OCI-LY1 (cell line): ENCODE measurements around the gene GET3.

Source experiments
- CTCF ChIP-seq: fragments of 200-600 bp; sonication (generic), shearing (Covaris generic); IDR thresholded peaks from 2 replicates; pipeline ENCODE4 v1.5.1; 2017; ENCODE audit warnings: mild to moderate bottlenecking, antibody characterized with exemption, low read length, moderate library complexity, mixed read lengths
- EZH2 ChIP-seq: fragments of 200-600 bp; sonication (generic), shearing (Covaris generic); IDR thresholded peaks from 2 replicates; pipeline ENCODE4 v1.8.0; 2017; ENCODE audit warnings: borderline replicate concordance, mixed run types, mild to moderate bottlenecking, antibody characterized with exemption, low read length, moderate library complexity, mixed read lengths

GRCh38 chr19:12736995-12737834 lies at the start of gene GET3:
- TF ChIP-seq CTCF (no peak), EZH2 (no peak)
